ENCODE measurements around the gene ZBTB25. TPM values are rescaled to one million over a fixed set of nuclear protein-coding genes. Genes with fewer than 3 reads are reported as not detected.
A peak's percentile ranks its signal among the peaks of the same experiment; 100 is the strongest.

ZBTB25 gene
- total RNA-seq, 2 donors from 2014 or later: 7.9 to 10.6 TPM

DNA sequence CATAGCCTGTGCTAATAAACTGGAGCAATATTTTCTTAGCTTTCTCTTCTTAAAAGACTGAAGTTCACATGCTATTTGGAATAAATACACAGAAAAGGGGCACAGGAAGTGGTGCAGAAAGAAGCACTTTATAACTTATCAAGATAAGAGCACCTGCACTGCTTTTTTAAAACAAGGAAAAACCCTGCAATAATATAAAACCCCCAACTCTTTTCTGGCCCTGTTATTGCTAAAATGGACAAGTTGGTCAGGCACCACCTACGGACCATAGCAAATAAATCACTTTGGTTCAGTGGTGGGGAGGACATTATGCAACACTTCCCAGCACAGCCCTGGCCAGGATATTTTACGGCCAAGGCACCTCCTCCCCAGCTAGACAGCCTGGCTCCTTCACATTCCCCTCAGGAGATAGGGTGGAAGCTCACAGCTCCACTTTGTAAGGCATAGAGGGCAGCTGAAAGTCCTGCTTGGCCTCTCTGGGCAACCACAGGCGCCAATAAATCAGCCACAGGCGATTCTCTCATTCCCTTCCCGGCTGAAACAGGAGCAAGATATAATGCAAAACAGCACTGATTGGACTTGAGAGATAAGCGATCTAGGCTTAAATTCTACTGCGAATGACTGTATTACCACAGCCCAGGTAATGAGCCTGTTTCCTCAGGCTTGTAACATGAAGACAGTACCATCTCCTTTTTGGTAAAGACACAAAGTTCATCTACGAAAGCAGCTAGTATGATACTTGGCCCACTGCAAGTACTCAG lies 2.0 kb downstream of the ZBTB25 start:
- H3K36me3 ChIP-seq (replicated peaks in 1 of 2; ENCODE audit: insufficient read depth in 1 of 2, low read depth in 2 of 2): no peaks in the 10 kb centered on the region
- no peak for ATAC-seq
- H3K9me3 ChIP-seq: no peaks in the 10 kb centered on the region
- H3K4me1 ChIP-seq: peaks cover 40% of the 10 kb centered on the region
- DNase-seq: peak; percentile 46 to 64 (median 56)
- H3K27me3 ChIP-seq: no peaks in the 10 kb centered on the region
- H3K4me3 ChIP-seq: no peak overlapping the region
- H3K27ac ChIP-seq: peak overlapping the region; percentile 32 to 100 (median 99)
- TF ChIP-seq POLR2A (IDR thresholded peaks at IDR 0.05): peak in 2 of 3 donors; percentile 25 to 35
- TF ChIP-seq, protein P1, sequence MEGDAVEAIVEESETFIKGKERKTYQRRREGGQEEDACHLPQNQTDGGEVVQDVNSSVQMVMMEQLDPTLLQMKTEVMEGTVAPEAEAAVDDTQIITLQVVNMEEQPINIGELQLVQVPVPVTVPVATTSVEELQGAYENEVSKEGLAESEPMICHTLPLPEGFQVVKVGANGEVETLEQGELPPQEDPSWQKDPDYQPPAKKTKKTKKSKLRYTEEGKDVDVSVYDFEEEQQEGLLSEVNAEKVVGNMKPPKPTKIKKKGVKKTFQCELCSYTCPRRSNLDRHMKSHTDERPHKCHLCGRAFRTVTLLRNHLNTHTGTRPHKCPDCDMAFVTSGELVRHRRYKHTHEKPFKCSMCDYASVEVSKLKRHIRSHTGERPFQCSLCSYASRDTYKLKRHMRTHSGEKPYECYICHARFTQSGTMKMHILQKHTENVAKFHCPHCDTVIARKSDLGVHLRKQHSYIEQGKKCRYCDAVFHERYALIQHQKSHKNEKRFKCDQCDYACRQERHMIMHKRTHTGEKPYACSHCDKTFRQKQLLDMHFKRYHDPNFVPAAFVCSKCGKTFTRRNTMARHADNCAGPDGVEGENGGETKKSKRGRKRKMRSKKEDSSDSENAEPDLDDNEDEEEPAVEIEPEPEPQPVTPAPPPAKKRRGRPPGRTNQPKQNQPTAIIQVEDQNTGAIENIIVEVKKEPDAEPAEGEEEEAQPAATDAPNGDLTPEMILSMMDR (IDR thresholded peaks at IDR 0.05): peak in 2 of 7 experiments; percentile 12 to 15
- intact Hi-C loops (cut with DNase I): no loop called here
- WGBS, 2 donors: 38% methylated on average over 8 of the region's 8 CpGs

DNA sequence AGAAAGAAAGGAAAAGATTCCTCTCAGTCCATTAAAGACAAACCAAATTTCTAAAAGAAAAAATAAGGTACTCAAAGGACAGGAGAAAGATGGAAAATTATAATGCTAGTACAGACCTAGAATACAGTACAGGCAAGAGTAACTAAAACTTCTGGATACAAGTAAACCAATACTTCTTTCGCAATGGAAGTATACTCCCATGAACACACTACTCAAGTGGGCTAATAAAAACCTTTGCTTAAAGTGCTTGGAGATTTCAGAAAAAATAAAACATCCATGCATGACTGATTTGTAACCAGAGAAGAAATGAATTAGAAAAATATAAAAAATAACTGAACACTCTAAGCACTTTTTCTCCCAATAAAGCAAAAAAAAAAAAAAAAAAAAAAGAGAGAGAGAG lies 3.5 kb downstream of the ZBTB25 start:
- no peaks in the 10 kb centered on the region for H3K27me3 ChIP-seq
- intact Hi-C loops (cut with DNase I): no loop called here
- no peaks in the 10 kb centered on the region for H3K9me3 ChIP-seq
- TF ChIP-seq, protein P1 (IDR thresholded peaks at IDR 0.05): no peak
- TF ChIP-seq POLR2A (IDR thresholded peaks at IDR 0.05): no peak
- H3K36me3 ChIP-seq (replicated peaks in 1 of 2; ENCODE audit: insufficient read depth in 1 of 2, low read depth in 2 of 2): no peaks in the 10 kb centered on the region
- ATAC-seq (no peak), DNase-seq (no peak)
- 86 to 92% methylated on average over 1 of the region's 1 CpG for WGBS, 2 donors
- H3K4me3 ChIP-seq: no peak overlapping the region
- no peak overlapping the region for H3K27ac ChIP-seq
- H3K4me1 ChIP-seq: peaks cover 30% of the 10 kb centered on the region

DNA sequence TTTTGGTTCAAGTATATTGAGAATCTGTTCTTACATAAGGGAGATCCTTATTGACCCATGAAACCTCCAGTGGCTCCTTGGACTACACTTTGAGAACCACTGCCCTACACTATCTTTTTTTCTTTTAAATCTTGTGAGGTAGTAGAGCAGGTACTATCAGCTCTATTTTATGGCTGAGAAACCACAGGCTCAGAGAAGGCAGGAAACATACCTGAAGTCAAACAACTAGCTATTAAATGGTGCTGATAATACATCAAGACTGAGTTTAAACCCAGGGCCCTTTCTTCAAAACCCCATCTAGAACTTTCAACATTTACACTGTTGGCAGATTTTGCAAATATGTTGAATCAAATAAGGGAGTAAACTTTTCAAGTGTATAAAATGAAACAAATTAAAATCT lies 6.9 kb downstream of the ZBTB25 start:
- intact Hi-C loops (cut with DNase I): no loop called here
- TF ChIP-seq, protein P1 (IDR thresholded peaks at IDR 0.05): no peak
- no peak for TF ChIP-seq POLR2A (IDR thresholded peaks at IDR 0.05)
- no peak overlapping the region for H3K4me3 ChIP-seq
- DNase-seq (no peak), ATAC-seq (no peak)
- H3K27me3 ChIP-seq: no peaks in the 10 kb centered on the region
- no peaks in the 10 kb centered on the region for H3K36me3 ChIP-seq (replicated peaks in 1 of 2; ENCODE audit: insufficient read depth in 1 of 2, low read depth in 2 of 2)
- H3K9me3 ChIP-seq: no peaks in the 10 kb centered on the region
- H3K4me1 ChIP-seq: peaks cover 18% of the 10 kb centered on the region
- no peak overlapping the region for H3K27ac ChIP-seq

- Histone ChIP-seq H3K27ac (no peak overlapping the region), H3K27me3 (no peaks in the 10 kb centered on the region), H3K4me3 (no peak overlapping the region), H3K4me1 (peaks cover 4% of the 10 kb centered on the region), H3K36me3 (replicated peaks in 1 of 2; ENCODE audit: insufficient read depth in 1 of 2, low read depth in 2 of 2) (peaks cover 0 to 2% of the 10 kb centered on the region in 2 donors), H3K9me3 (no peaks in the 10 kb centered on the region)
- DNase-seq: no peak
- intact Hi-C loops (cut with DNase I): no loop called here
- ATAC-seq: no peak
- no peak for TF ChIP-seq POLR2A (IDR thresholded peaks at IDR 0.05)
- TF ChIP-seq, protein P1 (IDR thresholded peaks at IDR 0.05): no peak
These were observed 8.4 kb downstream of the ZBTB25 start for GRCh38 chr14:64495252-64495651.

GRCh38 chr14:64493455-64493854 lies 10.2 kb downstream of the ZBTB25 start:
- Histone ChIP-seq H3K36me3 (replicated peaks in 1 of 2; ENCODE audit: insufficient read depth in 1 of 2, low read depth in 2 of 2) (peaks cover 0 to 7% of the 10 kb centered on the region in 2 donors), H3K27ac (no peak overlapping the region), H3K9me3 (no peaks in the 10 kb centered on the region), H3K27me3 (no peaks in the 10 kb centered on the region), H3K4me3 (no peak overlapping the region), H3K4me1 (no peaks in the 10 kb centered on the region)
- ATAC-seq (no peak), DNase-seq (no peak)
- intact Hi-C loops (cut with DNase I): no loop called here
- whole genome bisulfite sequencing, 2 donors: 82 to 88% methylated on average over 3 of the region's 3 CpGs
- TF ChIP-seq POLR2A (IDR thresholded peaks at IDR 0.05): no peak
- TF ChIP-seq, protein P1 (IDR thresholded peaks at IDR 0.05): no peak
